HG03097 (cell line): ENCODE data around the gene IL10.
"Not testable (repeated sequence)": the region's sequence is repeated elsewhere in the genome, so short reads cannot be mapped to it uniquely, and the experiment has no call there.

Experiments used
- ATAC-seq: cut with Tn5 transposase; IDR thresholded peaks from one replicate; pipeline ENCODE4 v1.9.1; 2021; ENCODE audit not compliant: unreplicated experiment, low FRiP score

IL10 gene

DNA sequence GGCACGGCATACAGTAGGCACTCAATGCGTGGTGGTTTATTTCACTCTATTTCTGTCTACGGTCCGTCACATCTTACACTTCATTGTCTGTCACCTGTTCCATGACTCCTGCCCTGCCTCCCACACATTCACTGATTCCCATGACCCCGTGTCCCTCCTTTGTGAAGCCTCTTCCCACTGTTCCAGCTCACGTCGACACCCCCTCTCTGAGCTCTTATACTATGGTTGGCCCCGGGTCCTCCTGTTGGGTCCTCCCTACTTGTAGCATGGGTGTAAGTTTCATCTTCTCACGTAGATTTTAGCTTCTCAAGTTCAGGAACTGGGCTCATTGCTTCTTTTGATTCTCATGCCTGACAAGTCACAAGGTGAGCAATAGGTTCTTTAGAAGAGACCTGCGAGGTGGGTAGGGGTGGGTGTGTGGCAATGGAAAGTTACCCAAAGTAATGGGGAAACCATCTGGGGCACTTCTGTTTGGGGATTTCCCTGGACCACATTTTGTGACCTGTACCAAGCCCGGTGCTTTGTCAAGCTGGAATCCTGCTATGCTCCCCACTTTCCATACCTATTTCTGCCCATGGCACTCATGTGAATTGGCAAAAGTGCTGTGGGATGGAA is 22.1 kb upstream of the IL10 start:
- no peak for ATAC-seq

DNA sequence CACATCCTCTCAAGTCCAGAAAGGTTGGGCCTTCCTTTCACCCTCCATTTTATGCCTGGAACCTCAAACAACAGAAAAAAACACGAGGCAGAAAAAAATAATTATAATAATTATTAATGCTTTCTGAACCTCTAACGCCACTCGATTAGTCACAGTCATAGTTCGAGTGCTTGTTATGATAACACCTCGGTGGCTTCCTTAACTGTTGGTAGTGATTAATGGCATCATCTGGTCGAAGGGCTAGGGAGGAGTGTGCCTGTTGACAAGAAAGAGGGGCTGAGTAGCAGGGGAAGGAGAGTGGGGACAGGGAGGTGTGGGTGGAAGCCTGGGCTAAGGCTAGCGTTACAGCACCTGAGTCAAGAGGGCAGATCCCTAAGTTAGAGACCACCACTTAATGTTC is 21.3 kb upstream of the IL10 start:
- ATAC-seq, result no peak

DNA sequence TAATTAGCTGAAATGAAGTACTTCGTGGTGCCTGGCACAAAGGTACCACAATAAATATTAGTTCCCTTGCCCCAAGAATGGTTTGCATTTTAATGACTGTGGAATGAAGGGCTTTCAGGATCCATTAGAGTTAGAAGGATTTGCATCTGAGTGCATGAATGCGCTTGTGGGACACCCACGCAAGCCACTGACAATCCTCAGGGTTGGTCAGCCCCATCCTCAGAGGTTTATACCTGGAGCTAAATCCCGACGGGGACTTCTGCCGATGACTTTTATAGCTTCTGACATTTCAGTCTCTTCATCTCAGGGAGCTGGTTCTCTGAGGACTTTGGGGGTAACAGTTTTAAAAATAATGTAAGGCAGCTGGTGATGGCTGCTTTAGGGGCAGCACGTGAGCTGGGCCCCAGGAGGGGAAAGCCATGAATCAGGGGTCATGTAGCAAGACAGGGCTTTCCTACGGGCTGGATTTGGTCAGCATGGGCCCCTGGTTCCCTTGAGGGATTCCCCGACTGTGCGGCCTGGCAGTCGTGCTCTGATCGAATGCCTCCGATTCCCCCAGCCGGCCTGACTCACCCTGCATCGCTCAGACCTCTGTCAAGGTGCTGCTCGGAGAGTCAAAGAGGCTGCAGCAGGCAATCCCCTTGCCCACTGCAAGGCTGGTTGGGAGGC is 20.8 kb upstream of the IL10 start:
- no peak for ATAC-seq

DNA sequence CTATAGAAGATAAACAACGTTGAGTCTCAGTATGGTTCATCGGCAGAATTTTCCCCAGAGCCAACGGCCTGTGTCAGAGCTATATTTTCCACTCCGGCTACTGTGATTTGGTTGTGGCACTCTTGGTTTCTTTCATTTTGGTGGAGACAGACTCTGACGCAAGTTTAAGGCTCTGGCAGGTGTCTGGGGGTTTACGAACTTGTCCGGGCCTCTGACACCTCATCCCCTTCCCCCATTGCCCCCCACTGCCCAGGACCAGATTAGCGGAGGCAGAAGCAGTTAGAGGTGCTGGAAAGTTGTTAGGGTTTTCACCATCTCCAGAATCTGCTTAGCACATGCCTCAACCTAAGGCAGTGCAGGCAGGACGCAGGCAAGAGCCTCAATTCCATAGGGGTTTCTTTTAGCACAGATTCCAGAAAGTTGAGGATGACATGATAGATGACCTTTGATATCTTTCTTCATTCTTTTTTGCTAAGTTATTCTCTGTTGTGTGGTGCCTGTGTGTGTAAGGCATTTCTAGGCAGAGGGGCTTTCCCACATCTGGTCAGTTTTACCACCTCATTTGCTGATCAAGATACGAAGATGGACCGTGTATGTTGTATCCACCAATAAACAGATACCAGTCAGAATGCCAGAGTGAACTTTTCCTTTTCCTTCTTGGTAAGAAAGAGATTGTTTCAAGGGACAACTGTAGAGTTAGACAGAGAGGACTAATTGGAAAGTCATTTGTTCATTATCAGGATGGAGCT is 18.4 kb upstream of the IL10 start:
- ATAC-seq, result no peak

DNA sequence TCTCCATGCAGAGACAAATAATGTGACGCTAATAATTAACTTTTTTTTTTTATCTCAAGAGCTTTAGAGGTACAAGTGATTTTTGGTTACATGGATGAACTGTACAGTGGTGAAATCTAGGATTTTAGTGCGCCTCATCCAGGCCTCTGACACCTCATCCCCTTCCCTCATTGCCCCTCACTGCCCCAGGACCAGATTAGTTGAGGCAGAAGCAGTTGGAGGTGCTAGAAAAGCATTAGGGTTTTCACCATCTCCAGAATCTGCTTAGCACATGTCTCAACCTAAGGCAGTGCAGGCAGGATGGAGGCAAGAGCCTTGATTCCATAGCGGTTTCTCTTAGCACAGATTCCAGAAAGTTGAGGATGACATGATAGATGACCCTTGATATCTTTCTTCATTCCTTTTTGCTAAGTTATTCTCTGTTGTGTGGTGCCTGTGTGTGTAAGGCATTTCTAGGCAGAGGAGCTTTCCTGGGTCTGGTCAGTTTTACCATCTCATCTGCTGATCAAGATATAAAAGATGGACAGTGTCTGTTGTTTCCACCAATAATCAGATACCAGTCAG is 16.3 kb upstream of the IL10 start:
- ATAC-seq, result no peak

DNA sequence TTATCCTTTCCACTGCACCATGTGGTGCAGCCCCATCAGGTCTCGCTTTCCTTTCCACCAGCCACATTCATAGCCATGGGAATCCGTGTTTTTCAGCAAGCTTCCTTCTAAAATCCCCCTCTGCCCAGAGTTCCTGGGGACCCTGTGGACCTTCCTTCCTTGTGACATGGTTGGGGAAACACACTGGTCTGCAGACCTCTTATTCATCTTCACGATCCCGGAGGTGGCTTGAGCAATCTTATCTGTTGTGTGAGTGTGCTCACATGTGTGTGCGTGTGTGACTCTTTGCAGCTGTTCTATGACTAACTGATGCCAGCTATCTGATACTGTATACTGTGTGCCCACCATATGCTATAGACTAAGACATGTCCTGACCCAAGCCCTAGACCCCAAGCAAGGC is 15.6 kb upstream of the IL10 start:
- ATAC-seq, result no peak

DNA sequence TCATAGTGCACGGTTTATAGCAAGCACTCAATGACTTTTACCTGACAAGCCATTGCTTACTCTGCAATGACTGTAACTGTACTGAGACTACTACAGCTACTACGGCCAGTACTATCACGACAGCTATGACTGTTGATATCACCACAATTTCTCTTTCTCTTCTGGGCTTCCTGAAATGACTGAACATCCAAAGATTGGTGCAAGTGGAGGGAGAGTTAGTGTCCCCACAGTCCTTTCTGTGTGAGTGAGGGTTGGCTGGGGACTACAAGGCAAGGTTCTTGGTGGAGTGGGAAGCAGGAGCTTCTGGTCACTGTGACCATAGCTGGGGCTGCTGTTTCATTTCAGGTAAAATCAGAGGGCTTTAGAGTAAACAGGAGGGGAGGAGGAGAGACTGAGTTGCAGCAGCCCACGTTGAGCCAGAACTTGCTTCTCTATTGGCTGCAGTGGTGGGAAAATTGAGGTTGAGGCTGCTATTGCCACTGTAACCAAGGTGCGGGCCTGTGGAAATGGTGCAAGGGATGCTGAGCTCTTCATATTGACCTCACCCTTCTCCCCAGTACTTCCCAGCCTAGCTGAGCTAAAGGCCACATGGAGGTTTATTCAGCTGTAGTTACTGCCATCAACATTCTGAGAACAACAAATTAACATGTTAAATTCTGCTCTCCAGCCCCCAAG is 14.1 kb upstream of the IL10 start:
- no peak for ATAC-seq

DNA sequence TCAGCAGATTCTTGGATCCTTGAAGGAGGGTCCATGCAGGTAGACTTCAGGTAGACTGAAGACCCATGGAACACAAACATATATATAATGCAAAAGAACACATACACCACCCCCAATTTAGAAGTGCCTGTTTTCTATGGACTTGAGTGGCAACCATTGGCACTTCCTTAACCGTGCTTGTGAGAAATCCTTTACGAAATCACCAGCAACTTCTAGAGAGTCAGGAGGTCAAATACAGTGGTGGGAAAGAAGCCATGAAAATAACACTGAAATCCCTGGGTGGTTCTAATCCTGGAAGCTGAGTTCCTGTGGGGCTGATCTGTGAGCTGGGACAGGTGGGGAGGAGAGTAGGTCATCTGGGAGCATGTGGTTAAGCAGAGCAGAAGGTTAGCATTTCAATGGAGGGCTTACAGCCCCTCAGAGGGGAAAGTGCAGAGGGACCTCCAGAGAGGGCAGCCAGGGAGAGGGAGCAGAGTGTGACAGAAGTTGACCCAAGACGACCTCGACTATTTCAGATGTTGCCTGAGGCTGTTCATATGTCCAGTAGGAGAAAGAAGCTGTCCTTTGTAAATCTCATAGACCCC is 13.0 kb upstream of the IL10 start:
- no peak for ATAC-seq

DNA sequence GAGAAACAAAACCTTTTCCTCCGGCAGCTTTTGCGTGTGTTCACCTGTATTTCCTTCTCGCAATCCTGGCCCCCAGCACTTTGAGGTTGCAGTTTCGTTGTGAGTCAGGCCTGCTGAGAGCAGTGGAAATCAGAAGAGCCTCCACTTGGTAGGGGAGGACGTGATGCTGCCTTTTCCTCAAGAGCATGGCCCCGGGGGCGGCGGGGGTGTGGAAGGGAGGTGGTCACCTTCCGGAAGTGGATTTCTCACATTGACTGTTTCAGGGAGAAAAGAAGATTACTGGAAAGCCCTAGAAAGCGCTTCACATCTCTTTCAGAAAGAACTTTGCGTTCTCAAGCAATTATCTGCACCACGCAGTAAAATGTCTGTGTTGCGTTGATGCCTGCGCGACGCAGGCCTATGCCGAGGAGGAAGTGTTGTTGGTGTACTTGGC is 12.2 kb upstream of the IL10 start:
- peak; percentile 46 for ATAC-seq

DNA sequence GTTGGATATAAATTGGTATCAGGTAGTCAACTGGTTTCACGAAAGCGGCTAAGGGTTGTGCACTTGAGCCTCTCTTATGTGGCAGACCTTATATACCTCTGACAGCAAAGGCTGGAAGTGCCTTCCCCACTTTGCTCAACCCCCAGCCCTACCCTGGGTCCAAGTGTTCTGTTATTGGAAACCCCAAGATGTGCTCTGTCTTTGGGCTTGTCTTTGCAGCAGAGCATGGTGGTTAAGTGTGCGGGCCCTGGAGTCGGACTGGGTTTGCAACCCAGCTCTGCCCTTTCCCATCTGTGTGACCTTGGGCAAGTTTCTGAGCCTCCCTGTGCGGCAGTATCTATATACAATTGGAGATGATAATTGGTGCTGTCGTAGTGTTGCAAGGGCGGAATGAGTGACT is 11.2 kb upstream of the IL10 start:
- no peak for ATAC-seq

DNA sequence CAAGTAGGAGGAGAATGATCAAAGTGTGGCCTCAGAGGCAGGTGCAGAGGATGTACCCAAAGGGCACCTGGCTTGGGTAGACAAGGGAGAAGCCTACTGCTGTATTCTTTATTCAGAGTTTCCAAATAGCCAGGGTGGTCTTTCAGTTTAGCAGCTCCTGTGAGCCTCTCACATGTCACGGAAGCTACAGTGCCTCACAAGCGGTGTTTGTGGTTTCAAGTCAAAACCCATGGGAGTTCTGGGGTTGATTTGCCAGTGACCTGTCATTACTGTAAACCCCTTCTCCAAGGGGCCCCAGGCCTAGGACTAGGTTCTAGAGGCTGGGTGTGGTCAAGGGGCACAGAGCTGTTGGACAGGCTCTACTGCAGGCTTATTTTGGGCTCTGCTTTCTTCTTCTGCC is 10.2 kb upstream of the IL10 start:
- peak; percentile 44 for ATAC-seq

DNA sequence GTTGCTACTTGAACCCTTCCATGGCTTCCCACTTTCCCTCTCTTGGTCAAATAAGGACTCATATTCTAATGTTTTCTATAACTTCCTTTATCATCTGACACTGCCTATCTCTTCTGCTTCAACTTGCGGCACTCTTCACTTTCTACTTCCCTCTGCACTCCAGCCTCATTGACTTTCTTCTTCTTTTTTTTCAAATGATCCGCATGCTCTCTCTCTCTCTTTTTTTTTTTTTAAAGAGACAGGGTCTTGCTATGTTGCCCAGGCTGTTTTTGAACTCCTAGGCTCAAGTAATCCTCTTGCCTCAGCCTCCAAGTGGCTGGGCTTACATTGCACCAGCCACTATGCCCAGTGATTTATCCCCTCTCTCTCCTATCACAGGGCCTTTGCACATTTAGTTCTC is 7.3 kb upstream of the IL10 start:
- ATAC-seq, result no peak

DNA sequence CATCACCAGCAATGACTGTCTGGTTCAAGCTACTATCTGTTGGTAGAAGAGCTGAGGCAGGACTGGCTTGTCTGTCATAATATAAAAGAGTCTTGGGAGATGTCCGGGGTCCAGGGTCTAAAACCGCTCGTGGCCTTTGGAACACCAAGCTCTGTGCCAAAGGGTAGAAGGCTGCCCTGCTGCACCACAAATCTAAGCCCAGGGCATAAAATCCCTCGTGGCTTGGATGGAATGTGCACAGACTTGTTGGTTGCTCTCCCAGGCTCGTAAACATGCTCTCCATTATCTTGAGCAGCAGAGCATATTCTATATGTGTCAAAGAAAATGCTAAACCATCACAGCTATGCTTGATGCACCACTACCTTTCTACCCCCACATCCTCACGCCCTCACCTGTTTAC is 6.6 kb upstream of the IL10 start:
- not testable (repeated sequence) for ATAC-seq

DNA sequence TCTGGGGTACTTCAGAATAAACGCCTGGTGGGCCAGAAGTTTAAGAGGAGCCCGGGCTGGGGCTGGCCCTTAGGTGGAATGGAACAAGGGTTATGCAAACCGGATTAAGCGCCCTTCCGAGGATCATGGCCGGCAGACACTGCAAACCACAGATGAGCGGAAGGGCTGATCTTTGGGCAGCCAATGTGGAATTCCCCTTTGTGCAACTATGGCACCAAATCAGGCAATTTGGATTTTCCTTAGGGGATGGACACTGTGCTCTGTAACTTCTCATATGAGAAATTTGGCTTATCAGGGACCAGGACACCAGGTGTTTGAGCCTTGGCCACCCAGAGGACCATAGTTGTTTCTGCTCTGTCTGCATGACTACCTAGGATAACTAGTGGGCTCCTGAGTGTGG is 5.7 kb upstream of the IL10 start:
- no peak for ATAC-seq

DNA sequence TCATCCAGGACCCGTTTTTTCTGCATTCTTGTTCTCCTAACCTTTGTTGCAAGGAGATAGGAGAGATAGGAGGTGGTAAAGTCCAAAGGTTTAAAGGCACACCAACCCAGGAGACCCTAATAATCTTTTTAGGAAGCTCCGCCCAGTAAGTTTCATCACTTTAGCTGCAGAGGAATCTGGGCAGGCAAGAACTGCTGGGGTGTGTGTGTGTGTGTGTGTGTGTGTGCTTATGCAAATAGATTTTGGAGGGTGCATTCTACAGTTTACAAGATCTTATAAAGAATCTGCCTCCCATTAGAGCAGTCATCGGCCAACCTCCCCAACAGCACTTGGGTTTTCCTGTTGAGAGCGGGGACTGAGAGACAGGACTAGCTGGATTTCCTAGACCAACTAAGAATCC is 3.9 kb upstream of the IL10 start:
- ATAC-seq, result no peak

DNA sequence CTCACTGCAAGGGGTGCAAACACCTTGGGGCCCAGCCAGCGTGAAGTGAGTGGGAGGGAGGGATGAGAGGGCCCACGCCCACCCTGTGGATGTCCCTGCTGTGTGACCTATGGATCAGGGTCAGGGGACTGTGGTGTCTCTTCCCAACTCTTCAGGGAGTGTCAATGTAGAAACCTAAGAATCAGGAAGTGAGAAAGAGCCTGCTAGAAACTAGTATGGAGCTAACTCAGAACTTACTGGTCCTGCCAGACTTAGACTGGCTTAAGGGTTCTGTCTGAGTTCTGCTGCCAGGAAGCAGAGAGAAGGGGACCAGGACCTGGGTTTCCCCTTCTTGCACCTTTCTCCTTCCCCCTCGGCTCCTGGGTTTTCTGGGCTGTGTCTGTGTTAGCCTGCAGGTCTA is 1.8 kb upstream of the IL10 start:
- no peak for ATAC-seq

DNA sequence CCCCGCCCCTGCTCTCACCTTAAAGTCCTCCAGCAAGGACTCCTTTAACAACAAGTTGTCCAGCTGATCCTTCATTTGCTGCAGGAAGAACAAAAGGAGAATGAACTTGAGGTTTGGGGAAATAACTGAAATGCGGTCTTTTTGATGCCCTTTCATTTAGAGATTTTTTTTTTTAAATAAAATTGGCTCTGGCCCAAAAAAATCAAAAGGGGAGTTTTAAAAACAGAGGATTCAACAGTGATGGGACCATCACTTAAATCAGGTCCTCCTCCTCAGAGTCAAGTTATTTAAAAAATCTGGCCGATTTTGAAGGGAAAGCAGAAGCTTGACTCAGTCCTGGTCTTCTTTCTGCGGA is 979 bp downstream of the IL10 start:
- ATAC-seq, result no peak

DNA sequence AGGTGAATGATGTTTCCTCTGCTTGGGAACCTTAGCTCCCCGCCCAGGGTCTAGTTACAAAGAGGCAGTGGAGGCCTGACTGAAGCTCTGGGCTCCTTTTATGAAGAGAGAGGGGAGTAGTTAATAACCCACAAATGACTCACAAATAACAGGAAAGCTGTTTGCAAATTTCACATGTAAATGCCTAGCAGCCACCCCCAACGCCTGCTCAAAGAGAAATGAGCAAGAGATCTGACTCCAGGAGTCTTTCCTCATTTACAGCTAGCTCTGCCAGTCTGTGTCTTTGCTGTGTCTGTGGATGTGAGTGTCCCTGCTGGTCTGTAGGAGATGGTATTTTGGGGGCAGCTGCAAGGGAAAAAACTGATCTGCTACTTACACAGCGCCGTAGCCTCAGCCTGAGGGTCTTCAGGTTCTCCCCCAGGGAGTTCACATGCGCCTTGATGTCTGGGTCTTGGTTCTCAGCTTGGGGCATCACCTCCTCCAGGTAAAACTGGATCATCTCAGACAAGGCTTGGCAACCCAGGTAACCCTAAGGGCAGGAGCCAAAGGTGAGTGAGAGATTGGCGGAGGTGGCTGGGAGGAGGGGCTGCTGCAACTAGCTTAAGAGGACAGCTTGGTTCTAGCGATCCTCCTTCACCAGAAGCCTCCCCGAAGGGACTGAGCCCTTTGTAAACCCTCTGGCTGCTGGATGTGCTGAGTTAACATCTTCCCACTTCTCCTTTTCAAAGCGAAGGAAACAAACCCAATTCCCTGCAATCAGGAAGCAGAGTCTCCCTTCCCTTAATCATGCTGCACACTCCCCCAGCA is 1.6 kb downstream of the IL10 start, which contains the start of gene IL19:
IL19 (plus strand) TSS at position 243 of the 807 bp plus-strand sequence. CDS start 65,890 bp downstream, outside the sequence.
- ATAC-seq, result no peak

DNA sequence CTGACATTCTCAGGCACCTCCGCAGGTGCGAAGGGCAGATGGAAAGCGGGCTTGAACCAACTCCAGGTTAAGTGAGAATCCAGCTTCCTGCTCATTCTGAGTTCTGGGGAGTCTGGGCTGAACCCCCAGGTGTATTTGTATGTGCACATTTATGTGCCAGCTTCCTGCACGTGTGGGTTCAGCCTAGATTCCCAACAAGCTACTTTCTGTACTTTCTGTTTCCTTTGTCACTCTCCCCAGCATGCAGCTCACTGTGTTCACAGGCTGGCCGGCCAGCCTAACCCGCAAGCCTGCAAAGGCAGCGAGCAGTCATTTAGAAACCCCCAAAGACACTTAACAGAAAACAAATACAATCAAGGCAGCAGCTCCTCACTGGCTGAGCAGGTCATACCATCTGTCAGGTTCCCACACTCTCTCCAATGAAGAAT is 3.0 kb downstream of the IL10 start:
- ATAC-seq, result peak; percentile 58
